Dedifferentiated amniotic fluid mesenchymal stem cell (primary cell): ENCODE measurements around the gene SMAD4.
"Not testable (repeated sequence)": the region's sequence is repeated elsewhere in the genome, so short reads cannot be mapped to it uniquely, and the experiment has no call there.

Experiments used
- DNase-seq: peaks from one replicate; pipeline ENCODE4 v3.0.0-alpha.2; 2016; ENCODE audit errors: extremely low spot score

Gene SMAD4

GRCh38 chr18:51029694-51030536, at the start of gene SMAD4:
Gene SMAD4, plus strand, starts transcription at chr18:51030213. Its CDS starts 16,834 bp downstream, at chr18:51047047.
- DNase-seq: peak; percentile 94

DNA sequence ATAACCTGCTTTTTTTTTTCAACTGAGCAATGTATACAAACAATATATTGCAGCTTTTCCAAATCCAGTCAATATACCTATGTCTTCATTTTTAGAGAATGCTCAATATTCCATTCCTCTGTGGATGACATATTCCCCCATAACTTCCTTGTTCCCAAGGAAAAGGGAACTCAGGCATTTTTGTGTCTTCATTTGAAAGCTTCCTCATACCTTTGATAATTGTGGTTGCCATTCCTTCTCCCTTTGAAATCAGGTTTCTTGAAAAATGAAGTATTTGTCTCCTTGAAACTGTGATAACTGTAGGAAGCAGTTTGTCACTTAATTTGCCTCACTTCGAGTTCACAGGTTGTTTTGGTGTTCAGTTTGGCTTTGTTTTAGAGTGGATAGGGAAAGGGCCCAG, 48.6 kb upstream of the SMAD4 start:
- no peak for DNase-seq

- DNase-seq: no peak
These were observed 47.8 kb upstream of the SMAD4 start for GRCh38 chr18:50982086-50982801.

DNA sequence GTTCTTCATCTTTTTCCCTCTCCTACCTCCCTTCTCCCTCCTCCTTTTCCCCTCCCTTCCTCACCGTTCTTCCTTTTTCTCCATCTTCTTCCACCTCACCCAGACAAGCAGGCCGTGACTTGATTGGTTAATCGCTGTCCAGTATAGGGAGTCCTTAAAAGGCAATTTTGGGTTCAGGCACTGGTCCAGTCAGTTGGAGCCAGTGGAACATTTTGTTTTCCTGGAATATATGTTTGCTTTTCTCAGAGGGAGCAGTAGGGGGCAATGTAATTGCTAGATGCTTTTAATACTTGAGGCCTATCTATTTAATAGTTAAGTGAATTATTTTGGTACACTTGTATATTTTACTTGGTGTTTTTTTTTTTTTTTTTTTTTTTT, 47.2 kb upstream of the SMAD4 start:
- DNase-seq: no peak

DNA sequence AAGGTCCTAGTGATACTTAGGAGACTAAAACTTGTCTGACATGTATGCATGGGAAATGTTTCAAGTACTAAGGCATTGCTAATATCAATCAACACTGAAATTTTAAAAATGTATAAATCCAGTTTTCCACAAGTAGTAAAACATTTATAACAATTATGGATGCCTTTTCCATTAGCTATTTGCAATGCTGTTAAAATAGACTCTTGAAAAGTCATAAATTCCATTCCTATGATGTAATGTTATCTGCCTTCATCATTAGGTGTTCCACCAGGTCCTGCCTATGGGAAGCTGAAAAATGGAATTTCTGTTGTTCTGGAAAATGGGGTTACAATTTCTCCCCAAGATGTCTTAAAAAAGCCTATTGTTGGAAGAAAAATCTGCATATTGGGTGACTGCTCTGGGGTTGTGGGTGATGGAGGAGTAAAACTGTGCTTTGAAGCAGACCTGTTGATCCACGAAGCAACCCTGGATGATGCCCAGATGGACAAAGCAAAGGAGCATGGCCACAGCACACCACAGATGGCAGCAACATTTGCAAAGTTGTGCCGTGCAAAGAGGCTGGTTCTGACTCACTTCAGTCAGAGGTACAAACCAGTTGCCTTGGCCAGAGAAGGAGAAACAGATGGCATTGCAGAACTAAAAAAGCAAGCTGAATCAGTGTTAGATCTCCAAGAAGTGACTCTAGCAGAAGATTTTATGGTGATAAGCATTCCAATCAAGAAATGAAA, 43.5 kb upstream of the SMAD4 start:
- DNase-seq: no peak

DNA sequence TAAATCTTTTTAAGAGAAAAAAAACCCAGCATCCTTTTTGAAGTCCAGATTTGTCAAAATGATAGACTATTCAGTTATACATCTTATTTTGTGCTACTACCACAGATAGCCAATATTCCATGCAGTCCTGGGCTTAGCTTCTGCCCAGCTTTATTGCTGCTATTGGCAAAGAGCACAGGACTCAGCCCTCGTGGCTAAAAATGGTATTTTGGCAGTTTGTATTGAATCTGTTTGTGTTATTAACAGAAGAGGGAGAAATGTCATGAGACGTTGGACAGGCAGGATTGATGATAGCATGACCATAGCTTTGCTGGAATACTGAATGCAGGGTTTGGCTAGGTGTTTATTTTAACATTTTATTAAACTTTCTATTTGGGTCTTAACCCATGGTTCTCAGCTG, 42.8 kb upstream of the SMAD4 start:
- DNase-seq: no peak

DNA sequence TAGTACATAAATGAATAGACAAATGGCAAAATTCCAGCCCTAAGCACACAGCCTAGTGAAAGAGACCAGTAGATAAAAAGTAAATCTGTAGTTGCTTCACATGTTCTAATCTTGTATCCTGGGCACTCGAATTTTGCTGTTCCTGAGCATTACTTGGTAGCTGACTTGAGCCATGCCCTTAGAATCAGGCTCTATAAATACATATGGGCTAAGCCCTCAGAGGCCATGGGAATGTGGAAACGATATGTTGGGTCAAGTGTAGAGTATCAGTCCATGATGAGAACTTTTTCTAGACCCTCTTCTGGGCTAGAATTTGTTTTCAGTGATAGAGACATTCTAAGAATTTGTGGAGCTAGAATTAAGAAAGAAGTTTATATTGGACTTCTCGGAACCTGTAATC, 40.3 kb upstream of the SMAD4 start:
- no peak for DNase-seq

- no peak for DNase-seq
These were observed 37.7 kb upstream of the SMAD4 start for GRCh38 chr18:50992351-50992762.

GRCh38 chr18:50994031-50994430, 36.0 kb upstream of the SMAD4 start:
- DNase-seq: no peak

DNA sequence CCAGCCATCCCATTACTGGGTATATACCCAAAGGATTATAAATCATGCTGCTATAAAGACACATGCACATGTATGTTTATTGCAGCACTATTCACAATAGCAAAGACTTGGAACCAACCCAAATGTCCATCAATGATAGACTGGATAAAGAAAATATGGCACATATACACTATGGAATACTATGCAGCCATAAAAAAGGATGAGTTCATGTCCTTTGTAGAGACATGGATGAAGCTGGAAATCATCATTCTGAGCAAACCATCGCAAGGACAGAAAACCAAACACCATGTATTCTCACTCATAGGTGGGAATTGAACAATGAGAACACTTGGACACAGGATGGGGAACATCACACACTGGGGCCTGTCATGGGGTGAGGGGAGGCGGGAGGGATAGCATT, 26.8 kb upstream of the SMAD4 start:
- not testable (repeated sequence) for DNase-seq

DNA sequence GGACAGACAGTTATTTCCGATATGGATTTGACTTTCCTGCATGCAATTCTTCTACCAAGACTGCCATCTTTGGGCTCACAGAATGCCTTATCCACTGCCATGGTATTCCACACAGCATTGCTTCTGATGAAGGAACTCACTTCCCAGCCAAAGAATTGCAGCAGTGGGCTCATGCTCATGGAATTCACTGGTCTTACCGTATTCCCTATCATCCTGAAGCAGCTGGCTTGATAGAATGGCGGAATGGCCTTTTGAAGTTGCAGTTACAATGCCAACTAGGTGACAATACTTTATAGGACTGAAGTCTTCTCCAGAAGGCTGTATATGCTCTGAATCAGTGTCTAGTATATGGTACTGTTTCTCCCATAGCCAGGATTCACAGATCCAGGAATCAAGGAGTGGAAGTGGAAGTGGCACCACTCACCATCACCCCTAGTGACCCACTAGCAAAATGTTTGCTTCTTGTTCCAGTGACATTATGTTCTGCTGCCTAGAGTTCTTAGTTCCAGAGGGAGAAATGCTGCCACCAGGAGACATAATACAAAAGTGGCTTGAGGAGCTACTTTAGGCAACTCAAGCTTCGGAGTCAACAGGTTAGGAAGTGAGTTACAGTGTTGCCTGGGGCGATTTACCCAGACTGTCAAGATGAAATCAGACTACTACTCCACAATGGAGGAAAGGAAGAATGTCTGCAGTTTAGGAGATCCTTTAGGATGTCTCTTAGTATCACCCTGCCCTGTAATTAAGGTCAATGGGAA, 23.8 kb upstream of the SMAD4 start:
- DNase-seq: no peak

DNA sequence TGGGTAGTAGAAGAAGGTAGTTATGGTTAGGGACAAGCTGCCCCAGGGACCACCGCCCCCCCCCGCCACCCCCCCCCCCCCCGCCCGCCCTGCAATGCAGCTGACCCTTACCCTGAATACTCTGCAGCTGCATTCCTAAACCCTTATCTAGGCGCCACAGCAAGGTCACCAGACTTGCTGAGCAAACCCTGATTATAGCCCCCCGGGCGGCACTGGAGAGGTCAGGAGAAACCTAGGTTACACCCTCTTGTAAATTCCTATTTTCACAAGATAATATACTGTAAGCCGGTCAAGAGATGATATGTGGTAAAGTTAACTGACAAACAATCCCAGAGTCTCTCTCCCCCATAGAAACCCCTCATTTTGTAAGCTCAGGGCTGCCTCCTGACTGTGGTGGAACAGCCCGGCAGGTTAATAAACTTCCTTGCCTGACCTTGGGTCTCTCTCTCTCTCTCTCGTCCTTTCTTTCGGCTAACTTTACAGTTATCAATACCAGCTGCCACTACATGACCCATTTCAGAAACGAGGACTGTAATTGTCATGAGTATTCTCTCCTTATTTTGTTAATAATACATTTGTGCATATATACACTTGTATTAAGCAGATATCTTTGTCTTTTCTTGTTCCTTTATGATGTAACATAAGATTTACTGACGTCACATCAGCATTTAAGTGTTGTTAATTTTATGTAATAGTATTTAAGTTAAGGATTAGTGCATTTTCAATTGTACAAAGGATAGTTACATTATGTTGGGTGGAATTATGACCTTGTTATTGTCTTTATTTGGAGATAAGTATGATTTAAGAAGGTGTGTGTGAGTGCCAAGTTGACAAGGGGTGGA, 22.8 kb upstream of the SMAD4 start:
- DNase-seq: no peak

DNA sequence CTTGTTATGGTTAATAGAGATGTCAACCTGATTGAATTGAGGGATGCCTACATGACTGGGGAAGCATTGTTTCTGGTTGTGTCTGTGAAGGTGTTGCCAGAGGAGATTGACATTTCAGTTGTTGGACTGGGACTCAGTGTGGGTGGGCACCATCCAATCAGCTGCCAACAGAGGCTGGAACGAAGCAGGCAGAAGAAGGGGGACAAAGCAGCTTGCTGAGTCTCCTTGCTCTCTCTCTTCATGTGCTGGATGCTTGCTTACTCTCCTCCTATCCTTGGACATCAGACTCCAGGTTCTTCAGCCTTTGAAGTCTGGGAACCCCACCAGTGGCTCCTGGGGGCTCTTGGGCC, 22.2 kb upstream of the SMAD4 start:
- DNase-seq: no peak

GRCh38 chr18:51009072-51009471, 20.9 kb upstream of the SMAD4 start:
- DNase-seq: no peak

DNA sequence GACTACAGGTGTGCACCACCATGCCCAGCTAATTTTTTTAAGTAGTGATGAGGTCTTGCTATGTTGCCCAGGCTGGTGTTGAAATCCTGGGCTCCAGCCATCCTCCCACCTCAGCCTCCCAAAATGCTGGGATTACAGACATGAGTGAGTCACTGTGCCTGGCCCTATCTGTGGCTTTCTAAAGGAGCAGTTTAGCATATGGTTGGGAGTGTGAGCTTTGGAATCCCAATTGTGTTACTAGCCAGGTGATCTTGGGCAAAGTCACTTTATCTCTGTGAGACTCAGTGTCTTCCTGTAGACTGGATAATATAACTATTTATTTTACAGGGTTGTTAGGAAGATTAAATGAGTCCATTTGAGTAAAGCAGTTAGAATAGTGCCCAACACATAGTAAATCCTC, 19.8 kb upstream of the SMAD4 start:
- DNase-seq: no peak

GRCh38 chr18:51011709-51012108, 18.3 kb upstream of the SMAD4 start:
- no peak for DNase-seq

DNA sequence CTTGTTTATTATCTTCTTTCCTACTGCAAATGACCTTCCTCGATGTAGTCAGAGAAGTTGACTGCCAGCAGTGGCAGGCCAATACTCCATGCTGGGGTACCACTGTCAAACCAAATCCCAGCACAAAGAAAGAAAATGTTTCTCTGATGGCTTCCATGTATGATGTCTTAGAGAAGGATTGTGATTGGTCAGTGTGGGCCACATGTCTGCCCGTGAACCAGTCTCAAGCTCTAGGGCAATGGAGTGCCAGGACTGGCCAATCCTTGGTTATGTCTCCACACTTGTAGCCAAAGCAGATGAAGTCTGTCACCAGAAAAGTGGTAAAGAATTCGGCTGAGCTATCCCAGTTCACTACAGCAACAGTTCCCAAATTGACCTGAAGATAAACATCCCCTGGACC, 17.6 kb upstream of the SMAD4 start:
- DNase-seq: no peak

DNA sequence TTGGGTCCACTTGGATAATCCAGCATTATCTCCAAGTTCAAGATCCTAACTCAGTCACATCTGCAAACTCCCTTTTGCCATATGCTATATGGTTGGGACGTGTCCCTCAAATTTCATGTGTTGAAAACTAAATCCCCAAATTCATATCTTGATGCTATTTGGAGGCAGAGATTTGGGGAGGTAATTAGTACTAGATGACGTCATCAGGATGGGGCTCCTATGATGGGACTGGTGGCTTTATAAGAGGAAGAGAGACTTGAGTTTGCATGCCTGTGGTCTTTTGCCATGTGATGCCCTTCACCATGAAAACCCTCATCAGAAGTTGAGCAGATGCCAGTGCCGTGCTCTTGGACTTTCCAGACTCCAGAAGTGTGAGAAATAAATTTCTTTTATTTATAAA, 16.8 kb upstream of the SMAD4 start:
- no peak for DNase-seq

DNA sequence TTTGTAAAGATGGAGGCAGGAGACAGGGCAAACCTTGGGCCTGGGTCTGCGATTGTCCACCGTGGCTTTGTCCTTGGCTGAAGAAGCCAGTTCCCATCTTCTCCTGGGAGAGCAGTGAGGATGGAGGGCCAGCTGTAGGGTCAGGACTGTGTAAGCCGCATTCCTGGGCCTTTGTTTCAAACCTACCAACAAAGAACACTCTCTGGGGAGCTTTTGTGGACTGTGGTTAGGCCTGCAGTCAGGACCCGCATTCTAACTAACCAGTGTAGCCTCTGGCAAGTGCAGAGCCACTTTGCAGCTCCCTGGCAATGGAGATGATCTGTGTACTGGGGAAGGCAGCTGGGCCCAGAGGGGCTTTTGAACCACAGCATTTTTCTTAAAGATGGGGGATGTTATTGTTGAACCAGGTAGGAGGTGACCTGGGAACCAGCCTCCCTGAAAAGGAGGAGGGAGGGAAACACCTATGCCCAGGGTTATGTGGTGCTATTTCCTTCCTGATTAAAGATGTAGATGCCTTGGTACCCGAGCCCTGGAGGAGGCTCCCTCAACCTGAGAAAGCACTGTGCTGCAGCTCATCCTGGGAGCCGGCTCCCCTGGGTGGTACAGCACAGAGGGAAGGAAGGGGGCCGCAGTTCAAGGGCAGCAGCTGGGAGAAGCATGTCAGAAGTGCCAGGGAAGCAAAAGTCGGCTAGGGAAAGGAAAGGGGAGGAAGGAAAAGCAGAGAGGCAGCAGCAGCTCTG, 12.7 kb upstream of the SMAD4 start:
- DNase-seq: no peak

GRCh38 chr18:51020536-51020935, 9.5 kb upstream of the SMAD4 start:
- DNase-seq: no peak
